IPS DF 4.7 (cell line): ENCODE results near the gene ARL6.
"Not testable (repeated sequence)": the region's sequence is repeated elsewhere in the genome, so short reads cannot be mapped to it uniquely, and the experiment has no call there.

ENCODE experiments used
- DNase-seq: peaks from one replicate; pipeline ENCODE4 v3.0.0-alpha.2; 2013; ENCODE audit warnings: low spot score; ENCODE audit errors: extremely low read depth

Gene ARL6

GRCh38 chr3:97821287-97821773 is 56.8 kb downstream of the ARL6 start:
- DNase-seq: no peak

GRCh38 chr3:97821774-97822358 is 57.3 kb downstream of the ARL6 start, which contains the start of gene CRYBG3:
CRYBG3 (plus strand) TSS chr3:97822011; CDS start chr3:97822207, 196 bp downstream.
- peak; percentile 25 for DNase-seq

- no peak for DNase-seq
Measured at GRCh38 chr3:97822359-97822775, 57.8 kb downstream of the ARL6 start.

- DNase-seq: no peak
Measured at GRCh38 chr3:97823046-97824004, 58.8 kb downstream of the ARL6 start.

GRCh38 chr3:97825101-97825500 is 60.5 kb downstream of the ARL6 start:
- DNase-seq: no peak

- DNase-seq: no peak
Measured at GRCh38 chr3:97827741-97828471, 63.3 kb downstream of the ARL6 start.

GRCh38 chr3:97829198-97829597 is 64.6 kb downstream of the ARL6 start:
- no peak for DNase-seq

GRCh38 chr3:97830638-97831037 is 66.1 kb downstream of the ARL6 start:
- no peak for DNase-seq

- no peak for DNase-seq
Measured at GRCh38 chr3:97831140-97831539, 66.6 kb downstream of the ARL6 start.

- DNase-seq: not testable (repeated sequence)
Measured at GRCh38 chr3:97833184-97833583, 68.6 kb downstream of the ARL6 start.

- no peak for DNase-seq
Measured at GRCh38 chr3:97835761-97836160, 71.2 kb downstream of the ARL6 start.

- DNase-seq: no peak
Measured at GRCh38 chr3:97838393-97838792, 73.8 kb downstream of the ARL6 start.

- DNase-seq: no peak
Measured at GRCh38 chr3:97839944-97840343, 75.4 kb downstream of the ARL6 start.

- no peak for DNase-seq
Measured at GRCh38 chr3:97841304-97841703, 76.7 kb downstream of the ARL6 start.

GRCh38 chr3:97841956-97842355 is 77.4 kb downstream of the ARL6 start:
- no peak for DNase-seq

- no peak for DNase-seq
Measured at GRCh38 chr3:97848779-97849178, 84.2 kb downstream of the ARL6 start.
